ENCODE data around the gene GRK5. TPM values are rescaled to one million over a fixed set of nuclear protein-coding genes. Genes with fewer than 3 reads are reported as not detected.
A peak's percentile ranks its signal among the peaks of the same experiment; 100 is the strongest.

GRK5 gene
- total and polyA plus RNA-seq, 9 of the 15 experiments (the other 6 are each of a cell fraction or from before 2014, with no cell fraction given), result 0.46 to 0.83 (median 0.67) TPM; not detected in 2

DNA sequence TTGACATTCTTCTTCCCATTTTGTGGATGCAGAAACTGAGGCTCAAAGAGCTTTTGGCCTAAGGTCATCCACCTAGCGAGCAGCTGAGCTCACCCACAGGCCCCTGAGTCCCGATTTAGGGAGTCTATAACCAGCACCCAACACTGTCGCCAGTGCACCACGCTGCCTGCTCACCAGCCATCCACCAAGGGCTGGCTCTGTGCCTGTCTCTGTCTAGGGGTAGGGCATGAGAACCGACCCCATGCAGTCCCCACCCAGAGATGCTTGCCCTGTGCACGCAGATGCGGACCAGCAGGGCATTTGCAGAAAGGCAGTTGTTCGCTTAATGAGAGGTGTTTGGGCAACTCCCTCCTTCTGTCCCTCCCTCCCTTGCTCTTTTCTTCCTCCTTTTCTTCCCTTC lies 97.2 kb downstream of the GRK5 start:
- BruUV-seq (replicated peaks), result no TSS peak
- Histone ChIP-seq H2AFZ (ENCODE audit: low read depth, low read length) (no peak overlapping the region), H3K9me1 (ENCODE audit: control insufficient read depth, insufficient read depth, low read length) (no peaks in the 10 kb centered on the region), H3K9ac (ENCODE audit: insufficient read depth in 1 of 2, low read depth in 2 of 2, low read length in 2 of 2) (no peak overlapping the region; a peak in 1 of 4 replicates), H3K27me3 (ENCODE audit: control insufficient read depth in 2 of 2, insufficient read depth in 2 of 2, low read length in 2 of 2) (no peaks in the 10 kb centered on the region), H3K36me3 (ENCODE audit: control insufficient read depth, insufficient read depth, low read length) (no peaks in the 10 kb centered on the region), H3K27ac (ENCODE audit: extremely low read depth, low read depth, low read length) (no peak overlapping the region), H3K4me3 (no peak overlapping the region), H3K4me2 (ENCODE audit: insufficient read depth, low read length) (no peak overlapping the region), H3K4me1 (replicated peaks in 1 of 2; ENCODE audit: control insufficient read depth in 2 of 2, insufficient read depth in 2 of 2, low read length in 2 of 2) (peaks cover 13 to 16% of the 10 kb centered on the region in 2 experiments; a peak in 4 of 5 replicates), H4K20me1 (replicated peaks; ENCODE audit: control insufficient read depth, insufficient read depth, low read length) (no peaks in the 10 kb centered on the region), H3K79me2 (ENCODE audit: control insufficient read depth, insufficient read depth, low read length) (no peaks in the 10 kb centered on the region), H3K9me3 (replicated peaks; ENCODE audit: control insufficient read depth, insufficient read depth, low read depth, low read length) (no peaks in the 10 kb centered on the region)
- TF ChIP-seq BCOR (IDR thresholded peaks at IDR 0.05), result peak; percentile 40; the same call in 1 of the 2 replicates
- TF ChIP-seq, protein P1, sequence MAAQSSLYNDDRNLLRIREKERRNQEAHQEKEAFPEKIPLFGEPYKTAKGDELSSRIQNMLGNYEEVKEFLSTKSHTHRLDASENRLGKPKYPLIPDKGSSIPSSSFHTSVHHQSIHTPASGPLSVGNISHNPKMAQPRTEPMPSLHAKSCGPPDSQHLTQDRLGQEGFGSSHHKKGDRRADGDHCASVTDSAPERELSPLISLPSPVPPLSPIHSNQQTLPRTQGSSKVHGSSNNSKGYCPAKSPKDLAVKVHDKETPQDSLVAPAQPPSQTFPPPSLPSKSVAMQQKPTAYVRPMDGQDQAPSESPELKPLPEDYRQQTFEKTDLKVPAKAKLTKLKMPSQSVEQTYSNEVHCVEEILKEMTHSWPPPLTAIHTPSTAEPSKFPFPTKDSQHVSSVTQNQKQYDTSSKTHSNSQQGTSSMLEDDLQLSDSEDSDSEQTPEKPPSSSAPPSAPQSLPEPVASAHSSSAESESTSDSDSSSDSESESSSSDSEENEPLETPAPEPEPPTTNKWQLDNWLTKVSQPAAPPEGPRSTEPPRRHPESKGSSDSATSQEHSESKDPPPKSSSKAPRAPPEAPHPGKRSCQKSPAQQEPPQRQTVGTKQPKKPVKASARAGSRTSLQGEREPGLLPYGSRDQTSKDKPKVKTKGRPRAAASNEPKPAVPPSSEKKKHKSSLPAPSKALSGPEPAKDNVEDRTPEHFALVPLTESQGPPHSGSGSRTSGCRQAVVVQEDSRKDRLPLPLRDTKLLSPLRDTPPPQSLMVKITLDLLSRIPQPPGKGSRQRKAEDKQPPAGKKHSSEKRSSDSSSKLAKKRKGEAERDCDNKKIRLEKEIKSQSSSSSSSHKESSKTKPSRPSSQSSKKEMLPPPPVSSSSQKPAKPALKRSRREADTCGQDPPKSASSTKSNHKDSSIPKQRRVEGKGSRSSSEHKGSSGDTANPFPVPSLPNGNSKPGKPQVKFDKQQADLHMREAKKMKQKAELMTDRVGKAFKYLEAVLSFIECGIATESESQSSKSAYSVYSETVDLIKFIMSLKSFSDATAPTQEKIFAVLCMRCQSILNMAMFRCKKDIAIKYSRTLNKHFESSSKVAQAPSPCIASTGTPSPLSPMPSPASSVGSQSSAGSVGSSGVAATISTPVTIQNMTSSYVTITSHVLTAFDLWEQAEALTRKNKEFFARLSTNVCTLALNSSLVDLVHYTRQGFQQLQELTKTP (IDR thresholded peaks at IDR 0.05; ENCODE audit: low read depth in 1 of 2, partially characterized antibody in 2 of 2), result no peak
- peak; percentile 33 for TF ChIP-seq RBM25 (IDR thresholded peaks at IDR 0.05; ENCODE audit: low read depth, low read length, severe bottlenecking)
- 65% methylated on average over 7 of the region's 8 CpGs for WGBS (ENCODE audit: insufficient coverage, low coverage, missing lambda C conversion rate)
- intact Hi-C loops (cut with micrococcal nuclease), result no loop called here
- in situ Hi-C loops (cut with MboI), result no loop called here
- FAIRE-seq (no peak), ATAC-seq (no peak), DNase-seq (ENCODE audit: extremely low read depth in 1 of 4, low spot score in 3 of 4) (no peak)
- ChIA-PET POLR2A (interaction anchor here (0.8 to 1.1 kb wide), 2 partner anchors 12 to 15 kb away, joined by 3 read pairs; no protein-coding TSS in a partner anchor), CTCF (ENCODE audit: low intra/inter-chr PET ratio) (no interaction called here)

Measured in K562 (cell line).